Ureter (tissue), 1 donor: ENCODE data around the gene SDCCAG8. TPM values are rescaled to one million over a fixed set of nuclear protein-coding genes. Genes with fewer than 3 reads are reported as not detected.

Experiments used
- DNase-seq: peaks from one replicate; pipeline ENCODE4 v3.0.0-alpha.2; 2020; ENCODE audit warnings: low spot score
- total RNA-seq: library from RNA; stranded (reverse); gene quantifications from one replicate; pipeline ENCODE4 v1.2.4, GENCODE V29; 2023
- donor health status: DM: yes; HTN: yes; CAD: no.

Gene SDCCAG8
- total RNA-seq, 1 donor from 2014 or later: 54.1 TPM

- no peak for DNase-seq
Observed at GRCh38 chr1:243281672-243282071, 25.8 kb downstream of the SDCCAG8 start.

- DNase-seq: no peak
Observed at GRCh38 chr1:243286409-243287122, 30.7 kb downstream of the SDCCAG8 start.

GRCh38 chr1:243287123-243287460 lies 31.3 kb downstream of the SDCCAG8 start:
- DNase-seq: no peak

GRCh38 chr1:243287652-243288051 lies 31.8 kb downstream of the SDCCAG8 start:
- no peak for DNase-seq

- no peak for DNase-seq
Observed at GRCh38 chr1:243288062-243288461, 32.2 kb downstream of the SDCCAG8 start.

- no peak for DNase-seq
Observed at GRCh38 chr1:243291292-243291691, 35.5 kb downstream of the SDCCAG8 start.

- DNase-seq: no peak
Observed at GRCh38 chr1:243292117-243292516, 36.3 kb downstream of the SDCCAG8 start.

GRCh38 chr1:243293941-243294722 lies 38.3 kb downstream of the SDCCAG8 start:
- no peak for DNase-seq

- DNase-seq: no peak
Observed at GRCh38 chr1:243294723-243295121, 38.9 kb downstream of the SDCCAG8 start.

- no peak for DNase-seq
Observed at GRCh38 chr1:243299069-243299468, 43.2 kb downstream of the SDCCAG8 start.

- no peak for DNase-seq
Observed at GRCh38 chr1:243301059-243301458, 45.2 kb downstream of the SDCCAG8 start.

- no peak for DNase-seq
Observed at GRCh38 chr1:243311809-243312208, 56.0 kb downstream of the SDCCAG8 start.

- no peak for DNase-seq
Observed at GRCh38 chr1:243312952-243313634, 57.3 kb downstream of the SDCCAG8 start.

- no peak for DNase-seq
Observed at GRCh38 chr1:243313635-243314536, 58.0 kb downstream of the SDCCAG8 start.

- DNase-seq: no peak
Observed at GRCh38 chr1:243315455-243315854, 59.6 kb downstream of the SDCCAG8 start.

GRCh38 chr1:243315893-243316292 lies 60.1 kb downstream of the SDCCAG8 start:
- no peak for DNase-seq

GRCh38 chr1:243316366-243316989 lies 60.6 kb downstream of the SDCCAG8 start:
- DNase-seq: no peak

- DNase-seq: no peak
Observed at GRCh38 chr1:243320224-243320623, 64.4 kb downstream of the SDCCAG8 start.

- no peak for DNase-seq
Observed at GRCh38 chr1:243322326-243322725, 66.5 kb downstream of the SDCCAG8 start.

- DNase-seq: no peak
Observed at GRCh38 chr1:243323491-243323890, 67.7 kb downstream of the SDCCAG8 start.

GRCh38 chr1:243325305-243325890 lies 69.6 kb downstream of the SDCCAG8 start:
- DNase-seq: no peak
